C4-2B (cell line): Measurements from ENCODE around the gene HPDL.
"Not testable (repeated sequence)": the region's sequence is repeated elsewhere in the genome, so short reads cannot be mapped to it uniquely, and the experiment has no call there.

Experiments
- H3K27ac ChIP-seq: fragments of 450-650 bp; 2 replicates; pipeline ENCODE4 v1.5.1; 2017
- ZFX ChIP-seq: fragments of 450-650 bp; IDR thresholded peaks from 2 replicates; pipeline ENCODE4 v1.6.1; 2017
- TF ChIP-seq, protein P1 (sequence below): fragments of 450-650 bp; conservative IDR thresholded peaks from 2 replicates; pipeline ENCODE4 v1.5.1; 2017; ENCODE audit warnings: mild to moderate bottlenecking

The HPDL gene

DNA sequence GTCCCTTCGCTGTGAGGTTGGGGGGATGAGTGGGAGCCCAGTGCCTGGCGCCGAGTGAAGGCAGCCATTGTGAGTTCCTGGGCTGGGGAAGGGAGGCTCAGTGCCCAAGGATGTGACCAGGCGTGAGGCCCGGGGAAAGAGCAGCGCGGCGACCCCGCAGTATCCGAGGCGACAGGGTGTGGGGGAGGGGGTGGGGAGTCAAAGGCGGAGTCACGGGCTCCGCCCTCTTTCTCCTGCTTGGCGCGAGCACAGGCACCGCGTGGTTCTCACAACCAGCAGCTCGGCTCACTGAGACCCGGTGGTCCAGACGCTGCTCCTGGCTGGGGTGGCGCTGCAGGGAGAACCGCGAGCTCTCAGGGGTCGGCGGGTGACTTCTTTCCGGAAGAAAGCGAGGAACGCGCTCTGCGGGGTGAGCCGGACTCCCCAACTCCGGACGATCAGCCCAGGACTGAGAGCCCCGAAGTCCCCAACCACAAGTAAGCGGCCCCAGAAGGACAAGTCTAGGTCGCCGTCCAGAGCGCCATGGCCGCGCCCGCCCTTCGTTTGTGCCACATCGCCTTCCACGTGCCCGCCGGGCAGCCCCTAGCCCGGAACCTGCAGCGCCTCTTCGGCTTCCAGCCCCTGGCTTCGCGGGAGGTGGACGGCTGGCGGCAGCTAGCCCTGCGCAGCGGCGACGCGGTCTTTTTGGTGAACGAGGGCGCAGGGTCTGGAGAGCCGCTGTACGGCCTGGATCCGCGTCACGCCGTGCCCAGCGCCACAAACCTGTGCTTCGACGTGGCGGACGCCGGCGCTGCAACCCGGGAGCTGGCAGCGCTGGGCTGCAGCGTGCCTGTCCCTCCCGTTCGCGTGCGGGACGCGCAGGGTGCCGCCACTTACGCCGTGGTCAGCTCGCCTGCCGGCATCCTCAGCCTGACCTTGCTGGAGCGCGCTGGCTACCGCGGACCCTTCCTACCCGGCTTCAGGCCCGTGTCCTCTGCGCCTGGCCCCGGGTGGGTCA, at the start of gene HPDL:
Gene HPDL, plus strand, starts transcription at position 269 of the 997 bp plus-strand sequence. Its CDS starts 254 bp downstream, at position 523.
- no peak within 1 kb of the TSS for H3K27ac ChIP-seq
- TF ChIP-seq, protein P1, sequence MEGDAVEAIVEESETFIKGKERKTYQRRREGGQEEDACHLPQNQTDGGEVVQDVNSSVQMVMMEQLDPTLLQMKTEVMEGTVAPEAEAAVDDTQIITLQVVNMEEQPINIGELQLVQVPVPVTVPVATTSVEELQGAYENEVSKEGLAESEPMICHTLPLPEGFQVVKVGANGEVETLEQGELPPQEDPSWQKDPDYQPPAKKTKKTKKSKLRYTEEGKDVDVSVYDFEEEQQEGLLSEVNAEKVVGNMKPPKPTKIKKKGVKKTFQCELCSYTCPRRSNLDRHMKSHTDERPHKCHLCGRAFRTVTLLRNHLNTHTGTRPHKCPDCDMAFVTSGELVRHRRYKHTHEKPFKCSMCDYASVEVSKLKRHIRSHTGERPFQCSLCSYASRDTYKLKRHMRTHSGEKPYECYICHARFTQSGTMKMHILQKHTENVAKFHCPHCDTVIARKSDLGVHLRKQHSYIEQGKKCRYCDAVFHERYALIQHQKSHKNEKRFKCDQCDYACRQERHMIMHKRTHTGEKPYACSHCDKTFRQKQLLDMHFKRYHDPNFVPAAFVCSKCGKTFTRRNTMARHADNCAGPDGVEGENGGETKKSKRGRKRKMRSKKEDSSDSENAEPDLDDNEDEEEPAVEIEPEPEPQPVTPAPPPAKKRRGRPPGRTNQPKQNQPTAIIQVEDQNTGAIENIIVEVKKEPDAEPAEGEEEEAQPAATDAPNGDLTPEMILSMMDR: no peak
- no peak for TF ChIP-seq ZFX

DNA sequence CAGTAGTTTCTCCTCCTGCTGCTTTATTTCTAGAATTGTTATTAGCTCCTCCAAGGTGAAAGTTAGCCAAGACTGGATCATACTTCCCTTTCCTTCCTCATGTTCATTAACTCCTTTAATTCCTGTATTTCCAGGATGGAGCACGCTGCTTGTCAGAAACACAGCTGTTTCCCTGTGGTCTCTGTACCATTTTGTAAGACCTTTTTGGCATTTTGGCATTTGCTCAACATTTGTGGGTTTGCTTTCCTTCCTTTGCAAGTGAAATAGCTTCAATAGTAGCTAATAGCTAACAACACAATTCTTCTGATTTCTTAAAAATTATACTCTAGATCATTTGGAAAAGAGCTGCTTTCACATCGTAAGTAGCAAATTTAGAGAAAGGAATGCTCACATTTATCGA, 44.3 kb upstream of the HPDL start:
- no peak for TF ChIP-seq ZFX
- TF ChIP-seq, protein P1: no peak
- no peak overlapping the region for H3K27ac ChIP-seq

DNA sequence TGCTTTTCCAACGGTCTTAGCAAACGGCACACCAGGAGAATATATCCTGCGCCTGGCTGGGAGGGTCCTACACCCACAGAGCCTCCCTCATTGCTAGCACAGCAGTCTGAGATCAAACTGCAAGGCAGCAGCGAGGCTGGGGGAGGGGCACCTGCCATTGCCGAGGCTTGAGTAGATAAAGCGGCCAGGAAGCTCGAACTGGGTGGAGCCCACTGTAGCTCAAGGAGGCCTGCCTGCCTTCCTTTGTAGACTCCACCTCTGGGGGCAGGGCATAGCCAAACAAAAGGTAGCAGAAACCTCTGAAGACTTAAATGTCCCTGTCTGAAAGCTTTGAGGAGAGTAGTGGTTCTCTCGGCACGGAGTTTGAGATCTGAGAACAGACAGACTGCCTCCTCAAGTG, 41.8 kb upstream of the HPDL start:
- H3K27ac ChIP-seq: not testable (repeated sequence)

- not testable (repeated sequence) for H3K27ac ChIP-seq
These were observed 40.2 kb upstream of the HPDL start for GRCh38 chr1:45286521-45286920.

DNA sequence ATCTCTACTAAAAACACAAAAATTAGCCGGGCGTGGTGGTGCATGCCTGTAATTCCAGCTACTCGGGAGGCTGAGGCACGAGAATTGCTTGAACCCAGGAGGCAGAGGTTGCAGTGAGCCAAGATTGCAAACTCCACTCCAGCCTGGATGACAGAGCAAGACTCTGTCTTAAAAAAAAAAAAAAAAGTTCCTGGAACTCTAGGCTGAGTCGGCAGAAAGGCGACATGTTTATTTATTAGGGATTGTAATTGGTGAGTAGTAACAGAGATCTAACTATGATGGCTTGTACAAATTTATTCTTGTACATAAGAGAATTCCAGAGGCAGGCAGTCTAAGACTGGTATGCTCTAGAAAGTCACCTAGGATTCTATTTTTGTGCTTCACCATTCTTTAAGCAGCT, 35.7 kb upstream of the HPDL start:
- not testable (repeated sequence) for H3K27ac ChIP-seq

DNA sequence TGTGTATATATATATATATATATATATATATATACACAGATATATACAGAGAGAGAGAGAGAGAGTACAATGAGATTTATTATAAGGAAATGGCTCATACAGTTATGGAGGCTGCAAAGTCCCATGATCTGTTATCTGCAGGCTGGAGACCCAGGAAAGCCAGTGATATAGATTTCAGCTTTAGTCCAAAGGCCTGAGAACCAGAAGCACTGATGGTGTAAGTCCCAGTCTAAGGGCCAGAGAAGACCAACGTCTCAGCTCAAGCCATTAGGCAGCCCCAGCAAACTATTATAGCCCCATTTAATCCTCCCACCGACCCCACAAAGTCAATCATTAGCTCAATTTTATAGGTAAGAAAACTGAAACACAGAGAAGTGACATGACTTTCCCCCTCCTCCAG, 35.0 kb upstream of the HPDL start:
- no peak overlapping the region for H3K27ac ChIP-seq
- no peak for TF ChIP-seq ZFX
- TF ChIP-seq, protein P1: no peak

GRCh38 chr1:45297666-45298356, 28.9 kb upstream of the HPDL start:
- no peak for TF ChIP-seq ZFX
- TF ChIP-seq, protein P1: no peak
- no peak overlapping the region for H3K27ac ChIP-seq

- TF ChIP-seq, protein P1: no peak
- no peak for TF ChIP-seq ZFX
- H3K27ac ChIP-seq: no peak overlapping the region
These were observed 27.4 kb upstream of the HPDL start for GRCh38 chr1:45299296-45299695.
